NT2/D1 (cell line): ENCODE measurements around the gene SLIT3.

Experiments
- SUZ12 ChIP-seq: IDR thresholded peaks from 2 replicates; pipeline ENCODE4 v1.6.1; 2011; ENCODE audit not compliant: insufficient read length, insufficient read depth; ENCODE audit errors: extremely low read depth
- YY1 ChIP-seq: IDR thresholded peaks from 2 replicates; pipeline ENCODE4 v1.6.1; 2011; ENCODE audit not compliant: insufficient read length, insufficient read depth
- ZNF274 ChIP-seq: IDR thresholded peaks from 2 replicates; pipeline ENCODE4 v1.6.1; 2011; ENCODE audit warnings: mild to moderate bottlenecking, low read depth, low read length

GRCh38 chr5:168972731-168973130, 328.2 kb downstream of the SLIT3 start:
- TF ChIP-seq SUZ12, result no peak
- TF ChIP-seq YY1, result no peak
- TF ChIP-seq ZNF274, result no peak
